Activated CD8-positive, alpha-beta memory T cell treated with anti-CD3 and anti-CD28 coated beads for 36 hours (primary cell): ENCODE results near the gene DRC7. TPM values are rescaled to one million over a fixed set of nuclear protein-coding genes. Genes with fewer than 3 reads are reported as not detected.
"Not testable (repeated sequence)": the region's sequence is repeated elsewhere in the genome, so short reads cannot be mapped to it uniquely, and the experiment has no call there.

Experiments
- CTCF ChIA-PET: fragments of 350-600 bp; sonication (Branson Sonifier 250); formaldehyde crosslinking; loops from one replicate; lab custom pipeline; 2021; ENCODE audit warnings: antibody characterized with exemption; lab: Charles Lee
- POLR2A ChIA-PET: fragments of 350-600 bp; sonication (Branson Sonifier 250); formaldehyde crosslinking; loops from one replicate; lab custom pipeline; 2021; ENCODE audit warnings: antibody characterized with exemption; lab: Charles Lee
- total RNA-seq, 2 experiments: library from RNA; stranded (reverse); gene quantifications; one replicate each; pipeline ENCODE4 v1.2.3, GENCODE V29; 2021

DRC7 gene
- total RNA-seq, 2 experiments from 2014 or later, result not detected

- CTCF ChIA-PET, result no interaction called here
- POLR2A ChIA-PET, result no interaction called here
These were observed 25.0 kb upstream of the DRC7 start for GRCh38 chr16:57669476-57670162.

- POLR2A ChIA-PET, result no interaction called here
- CTCF ChIA-PET, result no interaction called here
These were observed 24.4 kb upstream of the DRC7 start for GRCh38 chr16:57670196-57670595.

- CTCF ChIA-PET, POLR2A ChIA-PET: not testable (repeated sequence)
These were observed 23.2 kb upstream of the DRC7 start for GRCh38 chr16:57671451-57671850.

- POLR2A ChIA-PET, result no interaction called here
- CTCF ChIA-PET, result interaction anchor here (1.0 kb wide), 1 partner anchor 23 kb away, joined by 3 read pairs; no protein-coding TSS in a partner anchor
These were observed 22.2 kb upstream of the DRC7 start for GRCh38 chr16:57672416-57672815.

- ChIA-PET CTCF (interaction anchor here (1.0 kb wide), 1 partner anchor 24 kb away, joined by 3 read pairs; no protein-coding TSS in a partner anchor), POLR2A (no interaction called here)
These were observed 21.8 kb upstream of the DRC7 start for GRCh38 chr16:57672824-57673223.

GRCh38 chr16:57675741-57676551, 18.7 kb upstream of the DRC7 start:
- ChIA-PET CTCF (no interaction called here), POLR2A (no interaction called here)

- CTCF ChIA-PET, result no interaction called here
- POLR2A ChIA-PET, result no interaction called here
These were observed 18.0 kb upstream of the DRC7 start for GRCh38 chr16:57676553-57677085.

- ChIA-PET POLR2A (no interaction called here), CTCF (no interaction called here)
These were observed 16.8 kb upstream of the DRC7 start for GRCh38 chr16:57677622-57678369.

- POLR2A ChIA-PET, result no interaction called here
- CTCF ChIA-PET, result no interaction called here
These were observed 15.6 kb upstream of the DRC7 start for GRCh38 chr16:57679016-57679415.

GRCh38 chr16:57679767-57680482, 14.7 kb upstream of the DRC7 start:
- ChIA-PET CTCF (no interaction called here), POLR2A (no interaction called here)

GRCh38 chr16:57680842-57681375, 13.7 kb upstream of the DRC7 start:
- CTCF ChIA-PET, result no interaction called here
- POLR2A ChIA-PET, result no interaction called here

- CTCF ChIA-PET, result no interaction called here
- POLR2A ChIA-PET, result no interaction called here
These were observed 12.5 kb upstream of the DRC7 start for GRCh38 chr16:57681950-57682728.

GRCh38 chr16:57682809-57683635, 11.6 kb upstream of the DRC7 start:
- POLR2A ChIA-PET, result no interaction called here

GRCh38 chr16:57683636-57684545, 10.7 kb upstream of the DRC7 start:
- CTCF ChIA-PET, result interaction anchor here (0.5 kb wide), 1 partner anchor 382 kb away, joined by 3 read pairs; no protein-coding TSS in a partner anchor
- POLR2A ChIA-PET, result no interaction called here

More at GRCh38 chr16:57682809-57683635, 11.6 kb upstream of the DRC7 start:
- CTCF ChIA-PET, result no interaction called here

- ChIA-PET POLR2A (no interaction called here), CTCF (no interaction called here)
These were observed 9.8 kb upstream of the DRC7 start for GRCh38 chr16:57684626-57685358.

GRCh38 chr16:57685633-57686032, 9.0 kb upstream of the DRC7 start:
- ChIA-PET POLR2A (no interaction called here), CTCF (no interaction called here)
